ENCODE results near the gene STN1. TPM values are rescaled to one million over a fixed set of nuclear protein-coding genes. Genes with fewer than 3 reads are reported as not detected.
A peak's percentile ranks its signal among the peaks of the same experiment; 100 is the strongest.

STN1 gene
- total RNA-seq, 2 donors from 2014 or later = 16.6 to 18.3 TPM

DNA sequence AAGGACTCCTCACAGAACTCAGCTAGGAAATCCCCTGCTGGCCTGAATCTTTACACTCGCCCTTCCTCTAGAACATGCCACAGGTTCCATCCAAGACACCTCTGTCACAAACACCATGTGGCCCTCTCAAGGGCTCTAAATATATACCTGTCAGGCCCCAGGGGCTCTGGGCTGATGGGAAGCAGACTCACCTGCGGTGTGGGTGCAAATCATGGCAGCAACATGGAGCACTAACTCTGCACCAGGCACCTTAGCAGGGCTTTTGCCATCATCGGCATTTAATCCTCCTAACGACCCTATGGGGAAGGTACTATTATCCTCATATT lies 80.0 kb downstream of the STN1 start:
- no peak overlapping the region for H3K4me3 ChIP-seq

DNA sequence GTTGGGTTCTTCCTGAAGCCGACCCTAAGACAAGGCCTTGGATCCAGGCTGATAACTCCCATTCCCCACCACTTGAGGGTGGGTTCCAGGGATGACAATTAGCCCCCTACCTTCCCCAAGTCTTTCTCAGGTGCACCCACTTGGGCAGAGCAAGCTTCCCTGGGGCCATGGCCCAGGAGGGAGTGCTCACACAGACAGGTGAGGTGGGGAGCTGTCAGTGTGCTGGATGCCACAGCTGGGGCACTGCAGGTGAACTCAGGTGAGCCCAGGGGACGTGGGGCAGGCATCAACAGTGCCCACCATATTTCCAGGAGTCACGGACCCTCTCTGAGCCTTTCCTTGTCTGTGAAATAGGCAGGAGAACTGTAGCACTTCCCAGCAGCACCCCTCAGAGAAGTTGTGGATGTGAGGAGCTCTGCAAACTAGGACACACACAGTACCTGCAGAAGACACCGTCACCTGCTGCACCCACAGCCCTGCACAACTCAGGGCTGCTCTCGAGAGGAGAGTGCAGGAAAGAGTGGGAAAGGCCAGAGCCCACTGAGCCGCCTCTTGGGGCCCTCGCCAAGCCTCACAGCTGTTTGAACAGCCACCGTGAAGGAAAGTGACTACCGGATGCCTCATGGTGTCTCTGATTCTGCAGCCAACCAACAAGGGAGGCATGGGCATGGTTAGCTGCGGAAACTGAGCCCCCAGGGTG lies 80.5 kb downstream of the STN1 start:
- peak overlapping the region; percentile 8 to 79 for H3K9ac ChIP-seq (ENCODE audit: low read depth in 2 of 2, low read length in 2 of 2)
- no peaks in the 10 kb centered on the region for H3K9me3 ChIP-seq
- H3K27me3 ChIP-seq = no peaks in the 10 kb centered on the region
- H3K4me1 ChIP-seq = peaks cover 37% of the 10 kb centered on the region
- peak; percentile 19 for DNase-seq
- H3K27ac ChIP-seq = peak overlapping the region; percentile 81
- intact Hi-C loops (cut with DNase I) = no loop called here
- no peaks in the 10 kb centered on the region for H3K36me3 ChIP-seq
- TF ChIP-seq, protein P1, sequence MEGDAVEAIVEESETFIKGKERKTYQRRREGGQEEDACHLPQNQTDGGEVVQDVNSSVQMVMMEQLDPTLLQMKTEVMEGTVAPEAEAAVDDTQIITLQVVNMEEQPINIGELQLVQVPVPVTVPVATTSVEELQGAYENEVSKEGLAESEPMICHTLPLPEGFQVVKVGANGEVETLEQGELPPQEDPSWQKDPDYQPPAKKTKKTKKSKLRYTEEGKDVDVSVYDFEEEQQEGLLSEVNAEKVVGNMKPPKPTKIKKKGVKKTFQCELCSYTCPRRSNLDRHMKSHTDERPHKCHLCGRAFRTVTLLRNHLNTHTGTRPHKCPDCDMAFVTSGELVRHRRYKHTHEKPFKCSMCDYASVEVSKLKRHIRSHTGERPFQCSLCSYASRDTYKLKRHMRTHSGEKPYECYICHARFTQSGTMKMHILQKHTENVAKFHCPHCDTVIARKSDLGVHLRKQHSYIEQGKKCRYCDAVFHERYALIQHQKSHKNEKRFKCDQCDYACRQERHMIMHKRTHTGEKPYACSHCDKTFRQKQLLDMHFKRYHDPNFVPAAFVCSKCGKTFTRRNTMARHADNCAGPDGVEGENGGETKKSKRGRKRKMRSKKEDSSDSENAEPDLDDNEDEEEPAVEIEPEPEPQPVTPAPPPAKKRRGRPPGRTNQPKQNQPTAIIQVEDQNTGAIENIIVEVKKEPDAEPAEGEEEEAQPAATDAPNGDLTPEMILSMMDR (IDR thresholded peaks at IDR 0.05) = no peak
- H3K4me3 ChIP-seq = no peak overlapping the region

More for the DNA sequence above, 80.0 kb downstream of the STN1 start:
- intact Hi-C loops (cut with DNase I) = no loop called here
- Histone ChIP-seq H3K36me3 (no peaks in the 10 kb centered on the region), H3K9me3 (no peaks in the 10 kb centered on the region), H3K4me1 (peaks cover 37% of the 10 kb centered on the region), H3K9ac (ENCODE audit: low read depth in 2 of 2, low read length in 2 of 2) (peak overlapping the region in 1 of 2 donors; percentile 79), H3K27me3 (no peaks in the 10 kb centered on the region), H3K27ac (peak overlapping the region; percentile 81)
- TF ChIP-seq, protein P1 (IDR thresholded peaks at IDR 0.05) = no peak
- no peak for DNase-seq

DNA sequence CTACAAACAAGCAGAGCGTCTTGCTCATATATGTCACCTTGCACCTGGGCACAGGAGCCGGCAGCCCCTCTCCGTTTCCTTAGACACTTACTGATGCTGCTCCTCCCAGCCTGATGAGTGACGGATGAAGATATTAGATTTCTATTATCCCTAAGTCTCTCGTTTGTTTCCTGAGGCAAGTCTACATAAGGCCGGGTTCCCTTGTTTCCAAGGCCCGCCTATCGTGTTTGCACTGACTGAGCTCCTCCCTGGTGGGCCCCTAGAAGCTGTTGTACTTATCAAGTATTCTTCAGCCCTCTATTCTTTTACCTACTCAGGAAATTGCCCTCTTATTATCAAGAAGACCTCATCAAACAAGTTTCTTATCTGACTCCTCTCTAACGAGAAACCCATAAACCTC lies 81.1 kb downstream of the STN1 start:
- Histone ChIP-seq H3K27me3 (no peaks in the 10 kb centered on the region), H3K4me1 (peaks cover 37% of the 10 kb centered on the region), H3K9me3 (no peaks in the 10 kb centered on the region), H3K4me3 (no peak overlapping the region), H3K9ac (ENCODE audit: low read depth in 2 of 2, low read length in 2 of 2) (peak overlapping the region in 1 of 2 donors; percentile 79), H3K36me3 (no peaks in the 10 kb centered on the region), H3K27ac (peak overlapping the region; percentile 81)
- TF ChIP-seq, protein P1 (IDR thresholded peaks at IDR 0.05) = no peak
- intact Hi-C loops (cut with DNase I) = no loop called here
- DNase-seq = no peak

DNA sequence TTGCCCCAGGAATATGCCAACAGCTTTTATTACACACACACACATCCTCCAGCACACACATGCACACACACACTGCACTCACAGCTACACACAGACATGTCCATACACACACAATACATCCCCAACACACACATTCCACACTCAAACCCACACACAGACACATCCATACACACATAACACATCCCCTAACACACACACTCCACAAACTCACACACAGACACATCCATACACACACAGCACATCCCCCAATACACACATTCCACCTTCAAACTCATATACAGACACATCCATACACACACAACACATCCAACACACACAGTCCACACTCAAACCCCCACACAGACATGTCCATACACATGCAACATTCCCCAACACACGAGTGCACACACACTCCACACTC lies 81.7 kb downstream of the STN1 start:
- no peak for DNase-seq

DNA sequence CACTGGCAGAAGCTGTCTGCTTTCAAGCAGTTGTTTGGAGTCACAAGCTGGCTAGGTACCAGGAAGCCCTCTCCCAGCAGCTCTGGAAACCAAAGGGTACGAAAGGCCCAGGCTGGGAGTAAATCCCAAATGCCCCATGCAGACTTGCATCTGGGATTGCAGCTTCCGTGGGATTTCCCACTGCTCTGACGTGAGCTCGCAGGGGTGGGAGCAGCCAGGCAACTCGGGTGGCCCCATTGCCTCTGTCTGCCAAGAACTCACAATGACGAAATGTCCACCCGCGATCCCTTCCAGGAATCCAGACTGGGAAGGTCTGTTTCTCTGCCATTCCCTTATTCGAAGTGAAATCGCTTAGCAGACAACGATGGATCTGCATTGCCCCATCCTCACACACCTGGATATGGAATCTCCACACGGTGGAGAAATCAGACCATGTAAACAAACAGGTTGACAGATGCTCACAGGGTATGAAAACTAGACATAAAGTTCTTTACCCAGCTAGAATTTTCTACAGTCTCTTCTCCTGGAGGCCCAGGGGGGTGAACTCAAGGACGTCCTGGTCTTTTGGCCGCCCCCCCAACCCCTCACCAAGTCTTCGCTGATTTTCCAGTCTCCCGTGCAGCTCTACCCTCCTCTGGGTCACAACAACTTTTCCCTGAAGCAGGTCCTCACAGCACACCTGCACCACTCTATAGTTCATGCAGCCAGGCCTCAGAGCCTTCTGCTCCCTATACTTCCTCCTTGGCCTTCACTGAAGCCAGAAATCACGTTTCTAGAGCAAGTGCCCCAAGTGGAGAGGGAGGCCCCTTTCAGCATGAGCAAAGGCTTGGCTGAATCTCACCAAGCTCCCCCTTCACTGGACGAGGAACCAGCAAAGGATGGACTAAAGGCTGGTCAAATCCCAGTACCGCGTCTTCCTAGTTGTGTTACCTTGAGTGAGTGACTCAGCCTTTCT lies 82.6 kb downstream of the STN1 start:
- Histone ChIP-seq H3K9ac (ENCODE audit: low read depth in 2 of 2, low read length in 2 of 2) (peak overlapping the region in 1 of 2 donors; percentile 79), H3K27me3 (no peaks in the 10 kb centered on the region), H3K4me1 (peaks cover 33% of the 10 kb centered on the region), H3K9me3 (no peaks in the 10 kb centered on the region), H3K4me3 (no peak overlapping the region), H3K36me3 (no peaks in the 10 kb centered on the region), H3K27ac (peak overlapping the region; percentile 81)
- TF ChIP-seq, protein P1 (IDR thresholded peaks at IDR 0.05) = no peak
- intact Hi-C loops (cut with DNase I) = no loop called here
- DNase-seq = peak; percentile 60

More for the DNA sequence above, 81.7 kb downstream of the STN1 start:
- intact Hi-C loops (cut with DNase I) = no loop called here
- Histone ChIP-seq H3K27ac (peak overlapping the region; percentile 81), H3K4me3 (no peak overlapping the region), H3K27me3 (no peaks in the 10 kb centered on the region), H3K4me1 (peaks cover 37% of the 10 kb centered on the region), H3K36me3 (no peaks in the 10 kb centered on the region), H3K9me3 (no peaks in the 10 kb centered on the region), H3K9ac (ENCODE audit: low read depth in 2 of 2, low read length in 2 of 2) (peak overlapping the region in 1 of 2 donors; percentile 79)
- TF ChIP-seq, protein P1 (IDR thresholded peaks at IDR 0.05) = no peak

All from colonic mucosa (tissue), 4 donors.